Vagina (tissue), 2 donors: ENCODE measurements around the gene SH3D19.

ENCODE experiments used
- POLR2A ChIP-seq, 2 donors: fragments of 450-650 bp; IDR thresholded peaks; one replicate each; pipeline ENCODE4 v1.6.1; 2017; ENCODE audit warnings: antibody characterized with exemption in 2 of 2, mild to moderate bottlenecking in 2 of 2, moderate library complexity in 2 of 2
- POLR2AphosphoS5 ChIP-seq, 2 donors: sonication (generic); formaldehyde crosslinking; IDR thresholded peaks; one replicate each; pipeline ENCODE4 v1.9.0; 2017; ENCODE audit warnings: antibody characterized with exemption in 2 of 2, mild to moderate bottlenecking in 2 of 2, low read depth in 1 of 2; ENCODE audit not compliant: insufficient read depth in 1 of 2

- TF ChIP-seq POLR2AphosphoS5 (IDR thresholded peaks at IDR 0.05; ENCODE audit: insufficient read depth in 1 of 2, low read depth in 1 of 2) (no peak), POLR2A (IDR thresholded peaks at IDR 0.05) (no peak)
Observed at GRCh38 chr4:151182455-151182996, 142.9 kb downstream of the SH3D19 start.
